Measurements from ENCODE around the gene ALG11. TPM values are rescaled to one million over a fixed set of nuclear protein-coding genes. Genes with fewer than 3 reads are reported as not detected.

Gene ALG11
- total and polyA plus RNA-seq, 2 donors (not counting 1 experiment from before 2014, with no cell fraction given) = 3.2 to 38.8 TPM

DNA sequence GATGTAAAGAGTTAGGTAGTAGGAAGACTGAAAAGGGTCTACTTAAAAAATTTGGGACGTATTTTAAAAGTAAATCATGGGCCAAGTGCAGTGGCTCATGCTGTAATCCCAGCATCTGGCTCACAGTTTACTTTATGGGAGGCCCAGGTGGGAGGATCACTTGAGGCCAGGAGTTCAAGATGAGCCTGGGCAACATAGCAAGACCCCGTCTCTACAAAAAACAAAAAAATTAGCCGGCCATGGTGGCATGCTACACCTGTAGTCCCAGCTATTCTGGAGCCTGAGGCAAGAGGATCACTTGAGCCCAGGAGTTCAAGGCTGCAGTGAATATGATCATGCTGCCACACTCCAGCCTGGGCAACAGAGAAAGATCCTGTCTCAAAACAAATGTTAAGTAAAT lies 35.3 kb downstream of the ALG11 start:
- Histone ChIP-seq H3K4me3 (ENCODE audit: control extremely low read depth in 1 of 5, extremely low read depth in 1 of 5, insufficient read depth in 1 of 5, low read depth in 2 of 5, low read length in 4 of 5) (no peak overlapping the region), H3K27me3 (replicated peaks in 1 of 4; ENCODE audit: control extremely low read depth in 1 of 4, control insufficient read depth in 3 of 4, insufficient read depth in 4 of 4, low read length in 3 of 4) (no peaks in the 10 kb centered on the region), H4K20me1 (ENCODE audit: control insufficient read depth, insufficient read depth, low read length, poor library complexity, severe bottlenecking) (no peaks in the 10 kb centered on the region), H3K79me2 (ENCODE audit: control insufficient read depth, insufficient read depth, low read length) (no peaks in the 10 kb centered on the region), H3K4me2 (replicated peaks; ENCODE audit: low read depth, low read length, poor library complexity, severe bottlenecking) (no peak overlapping the region), H3K36me3 (replicated peaks in 1 of 2; ENCODE audit: control extremely low read depth in 1 of 2, control insufficient read depth in 1 of 2, extremely low read depth in 1 of 2, insufficient read depth in 2 of 2, low read length in 1 of 2) (no peaks in the 10 kb centered on the region), H3K9ac (ENCODE audit: low read length) (no peak overlapping the region), H2AFZ (ENCODE audit: insufficient read depth, low read depth, low read length, poor library complexity, severe bottlenecking) (no peak overlapping the region), H3K4me1 (ENCODE audit: control insufficient read depth in 2 of 2, insufficient read depth in 2 of 2, low read length in 2 of 2) (no peaks in the 10 kb centered on the region), H3K27ac (ENCODE audit: low read length in 2 of 2) (no peak overlapping the region), H3K9me3 (ENCODE audit: control extremely low read depth in 1 of 3, control insufficient read depth in 2 of 3, insufficient read depth in 1 of 3, low read length in 2 of 3) (no peaks in the 10 kb centered on the region)
- ATAC-seq (ENCODE audit: low read depth) (no peak), DNase-seq (no peak)
- ChIA-PET POLR2A (no interaction called here), CTCF (no interaction called here)
- intact Hi-C loops (cut with micrococcal nuclease) = loop anchor here (10.0 kb wide), 1 partner anchor 47 kb away; no protein-coding TSS in a partner anchor
- H3K4me1 Mint-ChIP-seq = no peaks in the 10 kb centered on the region
- H3K27me3 Mint-ChIP-seq = peaks cover 7% of the 10 kb centered on the region
- TF ChIP-seq, protein P1, sequence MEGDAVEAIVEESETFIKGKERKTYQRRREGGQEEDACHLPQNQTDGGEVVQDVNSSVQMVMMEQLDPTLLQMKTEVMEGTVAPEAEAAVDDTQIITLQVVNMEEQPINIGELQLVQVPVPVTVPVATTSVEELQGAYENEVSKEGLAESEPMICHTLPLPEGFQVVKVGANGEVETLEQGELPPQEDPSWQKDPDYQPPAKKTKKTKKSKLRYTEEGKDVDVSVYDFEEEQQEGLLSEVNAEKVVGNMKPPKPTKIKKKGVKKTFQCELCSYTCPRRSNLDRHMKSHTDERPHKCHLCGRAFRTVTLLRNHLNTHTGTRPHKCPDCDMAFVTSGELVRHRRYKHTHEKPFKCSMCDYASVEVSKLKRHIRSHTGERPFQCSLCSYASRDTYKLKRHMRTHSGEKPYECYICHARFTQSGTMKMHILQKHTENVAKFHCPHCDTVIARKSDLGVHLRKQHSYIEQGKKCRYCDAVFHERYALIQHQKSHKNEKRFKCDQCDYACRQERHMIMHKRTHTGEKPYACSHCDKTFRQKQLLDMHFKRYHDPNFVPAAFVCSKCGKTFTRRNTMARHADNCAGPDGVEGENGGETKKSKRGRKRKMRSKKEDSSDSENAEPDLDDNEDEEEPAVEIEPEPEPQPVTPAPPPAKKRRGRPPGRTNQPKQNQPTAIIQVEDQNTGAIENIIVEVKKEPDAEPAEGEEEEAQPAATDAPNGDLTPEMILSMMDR (IDR thresholded peaks at IDR 0.05) = no peak
- no peak for TF ChIP-seq EZH2 (IDR thresholded peaks at IDR 0.05; ENCODE audit: borderline replicate concordance, insufficient read depth, low read depth, low read length, poor library complexity, severe bottlenecking)
- no peak overlapping the region for H3K4me3 Mint-ChIP-seq
- 98% methylated on average over 3 of the region's 3 CpGs for WGBS (ENCODE audit: insufficient coverage)
- no peak overlapping the region for H3K27ac Mint-ChIP-seq
- no peaks in the 10 kb centered on the region for H3K9me3 Mint-ChIP-seq (ENCODE audit: insufficient read depth)

DNA sequence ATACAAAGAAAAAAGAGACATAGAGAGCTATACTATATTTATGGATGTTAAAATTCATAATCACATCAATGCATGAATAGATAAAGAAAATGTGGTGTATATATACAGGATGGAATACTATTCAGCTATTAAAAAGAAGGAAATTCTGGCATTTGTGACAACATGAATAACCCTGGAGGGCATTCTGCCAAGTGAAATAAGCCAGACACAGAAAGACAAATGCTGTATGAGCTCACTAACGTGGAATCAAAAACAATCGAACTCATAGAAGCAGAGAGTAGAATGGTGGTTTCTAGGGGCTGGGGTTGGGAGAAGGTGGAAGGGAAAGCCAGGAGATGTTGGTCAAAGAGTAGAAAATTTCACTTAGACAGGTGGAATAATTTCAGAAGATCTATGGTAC lies 36.3 kb downstream of the ALG11 start:
- H3K4me1 Mint-ChIP-seq = no peaks in the 10 kb centered on the region
- CTCF ChIA-PET = no interaction called here
- POLR2A ChIA-PET = no interaction called here
- no peak overlapping the region for H3K27ac Mint-ChIP-seq
- no peaks in the 10 kb centered on the region for H3K9me3 Mint-ChIP-seq (ENCODE audit: insufficient read depth)
- Histone ChIP-seq H3K79me2 (ENCODE audit: control insufficient read depth, insufficient read depth, low read length) (no peaks in the 10 kb centered on the region), H2AFZ (ENCODE audit: insufficient read depth, low read depth, low read length, poor library complexity, severe bottlenecking) (no peak overlapping the region), H3K9ac (ENCODE audit: low read length) (no peak overlapping the region), H4K20me1 (ENCODE audit: control insufficient read depth, insufficient read depth, low read length, poor library complexity, severe bottlenecking) (no peaks in the 10 kb centered on the region), H3K4me1 (ENCODE audit: control insufficient read depth in 2 of 2, insufficient read depth in 2 of 2, low read length in 2 of 2) (no peaks in the 10 kb centered on the region), H3K4me3 (ENCODE audit: control extremely low read depth in 1 of 5, extremely low read depth in 1 of 5, insufficient read depth in 1 of 5, low read depth in 2 of 5, low read length in 4 of 5) (no peak overlapping the region), H3K9me3 (ENCODE audit: control extremely low read depth in 1 of 3, control insufficient read depth in 2 of 3, insufficient read depth in 1 of 3, low read length in 2 of 3) (no peaks in the 10 kb centered on the region), H3K36me3 (replicated peaks in 1 of 2; ENCODE audit: control extremely low read depth in 1 of 2, control insufficient read depth in 1 of 2, extremely low read depth in 1 of 2, insufficient read depth in 2 of 2, low read length in 1 of 2) (no peaks in the 10 kb centered on the region), H3K4me2 (replicated peaks; ENCODE audit: low read depth, low read length, poor library complexity, severe bottlenecking) (no peak overlapping the region), H3K27ac (ENCODE audit: low read length in 2 of 2) (no peak overlapping the region), H3K27me3 (replicated peaks in 1 of 4; ENCODE audit: control extremely low read depth in 1 of 4, control insufficient read depth in 3 of 4, insufficient read depth in 4 of 4, low read length in 3 of 4) (no peaks in the 10 kb centered on the region)
- DNase-seq = no peak
- TF ChIP-seq, protein P1 (IDR thresholded peaks at IDR 0.05) = no peak
- no peak for TF ChIP-seq EZH2 (IDR thresholded peaks at IDR 0.05; ENCODE audit: borderline replicate concordance, insufficient read depth, low read depth, low read length, poor library complexity, severe bottlenecking)
- H3K4me3 Mint-ChIP-seq = no peak overlapping the region
- intact Hi-C loops (cut with micrococcal nuclease) = loop anchor here (10.0 kb wide), 1 partner anchor 46 kb away; no protein-coding TSS in a partner anchor
- H3K27me3 Mint-ChIP-seq = peaks cover 7% of the 10 kb centered on the region
- 92% methylated on average over 2 of the region's 2 CpGs for WGBS (ENCODE audit: insufficient coverage)
- no peak for ATAC-seq (ENCODE audit: low read depth)
